Thoracic aorta (tissue), 2 donors: Measurements from ENCODE around the gene MACROD1. TPM values are rescaled to one million over a fixed set of nuclear protein-coding genes. Genes with fewer than 3 reads are reported as not detected.

Experiments used
- ATAC-seq: fragments of 150-250 bp; one replicate; pipeline ENCODE4 v1.8.0; 2017; ENCODE audit warnings: low read depth; ENCODE audit not compliant: insufficient number of reproducible peaks, low FRiP score
- DNase-seq: peaks from one replicate; pipeline ENCODE4 v3.0.0-alpha.2; 2020; ENCODE audit warnings: low spot score
- H3K27ac ChIP-seq, 2 donors: fragments of 200-600 bp; sonication (generic); 1 replicate in 1 of 2; 2 replicates in 1 of 2; pipeline ENCODE4 v1.5.1; 2016; ENCODE audit warnings: mild to moderate bottlenecking in 2 of 2, moderate library complexity in 2 of 2
- H3K27me3 ChIP-seq: fragments of 200-600 bp; sonication (generic); replicated peaks from 2 replicates; pipeline ENCODE4 v1.6.0; 2016; ENCODE audit warnings: mild to moderate bottlenecking; ENCODE audit not compliant: insufficient read depth
- H3K36me3 ChIP-seq: fragments of 200-600 bp; sonication (generic); one replicate; pipeline ENCODE4 v1.5.1; 2016
- H3K4me1 ChIP-seq, 2 donors: fragments of 200-600 bp; sonication (generic); 1 replicate in 1 of 2; 2 replicates in 1 of 2; pipeline versions ENCODE4 v1.5.1 to v1.6.0; 2016; ENCODE audit warnings: low read depth in 2 of 2, mild to moderate bottlenecking in 1 of 2; ENCODE audit not compliant: control insufficient read depth in 1 of 2
- H3K4me3 ChIP-seq: fragments of 200-600 bp; sonication (generic); 2 replicates; pipeline ENCODE4 v1.5.1; 2016; ENCODE audit warnings: mild to moderate bottlenecking
- H3K9me3 ChIP-seq: fragments of 200-600 bp; sonication (generic); 2 replicates; pipeline ENCODE4 v1.5.1; 2016
- total RNA-seq, 2 donors: library from RNA; depleted of rRNA; stranded (reverse); fragments of >200 nt; gene quantifications; one replicate each; pipeline versions ENCODE4 v1.1.0 to v1.2.3, GENCODE V29; 2016
- TF ChIP-seq, protein P1 (sequence below): fragments of 200-600 bp; sonication (generic); IDR thresholded peaks from one replicate; pipeline ENCODE4 v1.5.1; 2019; ENCODE audit warnings: antibody characterized with exemption

Gene MACROD1
- total RNA-seq, 2 donors from 2014 or later: 15.8 to 17.6 TPM

DNA sequence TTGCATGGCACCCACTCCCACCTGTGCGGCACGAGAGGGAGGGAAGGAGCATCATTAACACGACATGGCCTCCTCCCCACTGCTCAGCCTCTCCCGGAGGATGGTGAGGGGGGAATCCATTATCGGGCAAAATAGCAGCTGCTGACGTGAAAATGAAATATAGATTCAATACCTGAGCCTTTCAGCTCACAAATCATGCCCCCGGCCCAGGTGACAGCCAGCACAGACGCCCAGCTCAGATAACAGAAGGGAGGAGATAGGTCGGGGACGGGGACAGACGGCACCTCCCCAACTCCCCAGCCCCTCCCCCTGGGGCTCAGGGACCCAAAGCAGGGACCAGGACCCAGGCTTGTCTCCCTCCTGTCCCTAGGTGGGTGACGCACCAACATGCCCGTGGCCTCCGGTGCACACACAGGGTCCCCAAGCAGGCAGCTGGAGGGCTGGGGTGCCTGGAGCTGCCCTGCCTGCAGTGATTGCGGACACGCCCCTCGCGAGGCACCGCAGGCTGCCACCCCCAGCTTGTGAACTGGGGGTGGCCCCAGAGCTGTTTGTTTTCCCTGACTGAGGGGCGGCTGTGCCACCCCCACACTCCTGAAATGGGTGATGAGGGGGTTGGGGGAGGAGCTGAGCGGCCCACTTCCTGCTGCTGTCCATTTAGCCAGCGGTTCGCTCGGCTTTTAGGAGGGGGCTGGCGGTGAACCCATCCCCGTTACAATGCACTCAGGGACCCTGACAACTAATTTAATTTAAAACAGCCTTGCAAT, 98.5 kb downstream of the MACROD1 start:
- no peak overlapping the region for H3K27ac ChIP-seq
- H3K9me3 ChIP-seq: no peaks in the 10 kb centered on the region
- no peaks in the 10 kb centered on the region for H3K36me3 ChIP-seq
- no peak overlapping the region for H3K4me3 ChIP-seq
- no peaks in the 10 kb centered on the region for H3K27me3 ChIP-seq
- DNase-seq (no peak), ATAC-seq (no peak)
- H3K4me1 ChIP-seq: no peaks in the 10 kb centered on the region
- TF ChIP-seq, protein P1, sequence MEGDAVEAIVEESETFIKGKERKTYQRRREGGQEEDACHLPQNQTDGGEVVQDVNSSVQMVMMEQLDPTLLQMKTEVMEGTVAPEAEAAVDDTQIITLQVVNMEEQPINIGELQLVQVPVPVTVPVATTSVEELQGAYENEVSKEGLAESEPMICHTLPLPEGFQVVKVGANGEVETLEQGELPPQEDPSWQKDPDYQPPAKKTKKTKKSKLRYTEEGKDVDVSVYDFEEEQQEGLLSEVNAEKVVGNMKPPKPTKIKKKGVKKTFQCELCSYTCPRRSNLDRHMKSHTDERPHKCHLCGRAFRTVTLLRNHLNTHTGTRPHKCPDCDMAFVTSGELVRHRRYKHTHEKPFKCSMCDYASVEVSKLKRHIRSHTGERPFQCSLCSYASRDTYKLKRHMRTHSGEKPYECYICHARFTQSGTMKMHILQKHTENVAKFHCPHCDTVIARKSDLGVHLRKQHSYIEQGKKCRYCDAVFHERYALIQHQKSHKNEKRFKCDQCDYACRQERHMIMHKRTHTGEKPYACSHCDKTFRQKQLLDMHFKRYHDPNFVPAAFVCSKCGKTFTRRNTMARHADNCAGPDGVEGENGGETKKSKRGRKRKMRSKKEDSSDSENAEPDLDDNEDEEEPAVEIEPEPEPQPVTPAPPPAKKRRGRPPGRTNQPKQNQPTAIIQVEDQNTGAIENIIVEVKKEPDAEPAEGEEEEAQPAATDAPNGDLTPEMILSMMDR: no peak

DNA sequence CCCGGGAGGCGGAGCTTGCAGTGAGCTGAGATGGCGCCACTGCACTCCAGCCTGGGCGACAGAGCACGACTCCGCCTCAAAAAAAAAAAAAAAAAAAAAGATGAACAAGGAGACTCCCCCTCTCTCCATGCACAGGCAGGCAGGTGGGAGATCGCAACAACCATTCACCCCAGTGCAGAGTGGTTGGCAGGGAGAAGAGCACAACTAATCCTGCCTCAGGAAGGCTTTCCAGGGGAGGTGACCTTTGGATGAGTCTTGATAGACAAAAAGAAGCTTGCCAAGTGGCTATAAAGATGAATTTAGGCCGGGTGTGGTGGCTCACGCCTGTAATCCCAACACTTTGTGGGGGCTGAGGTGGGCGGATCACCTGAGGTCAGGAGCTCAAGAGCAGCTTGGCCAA, 100.2 kb downstream of the MACROD1 start:
- Histone ChIP-seq H3K4me1 (peaks cover 5 to 9% of the 10 kb centered on the region in 2 donors), H3K27me3 (no peaks in the 10 kb centered on the region), H3K9me3 (no peaks in the 10 kb centered on the region), H3K4me3 (no peak overlapping the region), H3K36me3 (no peaks in the 10 kb centered on the region), H3K27ac (no peak overlapping the region)
- ATAC-seq: no peak
- no peak for DNase-seq
- TF ChIP-seq, protein P1: no peak

DNA sequence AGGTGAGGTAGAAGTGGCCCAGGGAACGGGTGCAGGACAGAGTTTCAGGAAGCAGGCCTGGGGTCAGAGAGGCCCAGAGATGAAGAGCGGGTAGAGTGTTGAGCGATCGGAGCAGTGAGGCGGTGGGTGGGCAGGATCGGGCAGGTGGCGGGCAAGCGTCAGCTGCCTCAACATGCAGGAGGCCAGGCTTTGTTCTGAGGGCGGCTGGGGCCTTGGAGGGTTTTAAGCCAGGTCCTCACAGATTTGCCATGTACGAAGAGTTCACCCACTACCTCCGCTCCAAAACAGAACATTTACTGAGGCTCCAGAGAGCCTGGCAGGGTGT, 100.8 kb downstream of the MACROD1 start:
- Histone ChIP-seq H3K9me3 (no peaks in the 10 kb centered on the region), H3K4me3 (no peak overlapping the region), H3K27me3 (no peaks in the 10 kb centered on the region), H3K36me3 (no peaks in the 10 kb centered on the region), H3K4me1 (peaks cover 5 to 15% of the 10 kb centered on the region in 2 donors), H3K27ac (no peak overlapping the region)
- DNase-seq (no peak), ATAC-seq (no peak)
- TF ChIP-seq, protein P1: no peak

DNA sequence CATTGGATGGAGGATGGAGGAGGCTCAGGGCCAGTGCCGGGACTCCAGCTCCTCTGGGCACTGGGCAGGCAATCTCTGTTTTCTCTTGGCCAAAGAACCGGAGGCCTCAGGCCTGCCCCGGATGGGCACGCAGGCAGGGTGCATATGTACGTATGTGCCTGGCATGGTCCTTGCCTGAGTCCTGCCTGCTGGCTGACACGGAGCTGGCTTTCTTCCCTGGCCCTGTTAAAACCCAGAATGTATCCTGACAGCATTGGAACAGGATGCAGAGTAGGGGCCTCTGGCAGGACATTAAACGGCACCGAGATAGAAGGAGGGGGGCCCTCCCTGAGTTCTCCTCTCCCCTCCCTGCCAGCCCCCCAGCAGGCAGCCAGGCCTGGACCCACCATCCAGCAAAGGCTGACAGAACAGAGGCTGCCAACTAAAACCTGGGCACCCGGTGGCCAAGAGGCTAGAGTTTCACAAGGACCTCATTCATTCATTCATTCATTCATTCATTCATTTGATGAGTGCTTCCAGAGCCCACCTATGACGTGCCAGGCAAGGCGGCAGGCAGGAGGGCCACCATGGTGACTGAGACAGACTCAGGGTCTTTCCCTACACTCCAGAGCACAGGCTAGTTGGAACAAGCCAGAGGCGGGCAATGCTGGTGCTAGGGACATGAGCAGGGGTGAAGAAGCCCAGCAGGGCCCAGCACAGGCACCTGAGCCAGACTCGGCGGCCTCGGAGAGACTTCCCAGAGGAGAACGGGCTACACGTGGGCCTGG, 101.4 kb downstream of the MACROD1 start:
- no peaks in the 10 kb centered on the region for H3K27me3 ChIP-seq
- peaks cover 5 to 15% of the 10 kb centered on the region in 2 donors for H3K4me1 ChIP-seq
- no peak overlapping the region for H3K27ac ChIP-seq
- no peak overlapping the region for H3K4me3 ChIP-seq
- no peaks in the 10 kb centered on the region for H3K36me3 ChIP-seq
- TF ChIP-seq, protein P1: no peak
- ATAC-seq (no peak), DNase-seq (no peak)
- H3K9me3 ChIP-seq: no peaks in the 10 kb centered on the region

DNA sequence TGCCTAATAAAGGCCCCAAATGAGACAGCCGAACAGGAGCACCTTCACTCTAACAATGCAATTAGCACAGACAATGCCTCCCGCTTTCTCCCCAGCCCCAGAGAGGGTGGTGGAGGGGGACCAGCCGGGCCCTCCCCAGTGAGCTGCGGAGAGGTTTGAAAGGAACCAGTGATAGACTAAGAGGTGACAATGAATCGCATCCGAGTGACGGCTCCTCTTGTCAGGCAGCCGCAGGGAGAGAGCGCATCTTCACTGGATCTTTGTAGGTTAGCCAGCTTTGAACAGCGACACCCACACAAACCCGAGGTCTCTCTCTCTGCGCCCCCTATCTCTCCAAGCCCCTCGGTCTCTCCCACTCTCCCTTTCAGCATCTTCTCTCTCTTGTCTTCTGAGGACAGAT, 102.1 kb downstream of the MACROD1 start:
- no peak for DNase-seq
- H3K27ac ChIP-seq: no peak overlapping the region
- no peak overlapping the region for H3K4me3 ChIP-seq
- no peak for ATAC-seq
- TF ChIP-seq, protein P1: no peak
- no peaks in the 10 kb centered on the region for H3K36me3 ChIP-seq
- peaks cover 5 to 15% of the 10 kb centered on the region in 2 donors for H3K4me1 ChIP-seq
- H3K9me3 ChIP-seq: no peaks in the 10 kb centered on the region
- no peaks in the 10 kb centered on the region for H3K27me3 ChIP-seq
